ENCODE measurements around the gene RBM24. TPM values are rescaled to one million over a fixed set of nuclear protein-coding genes. Genes with fewer than 3 reads are reported as not detected.

RBM24 gene
- total RNA-seq = 1.2 TPM
- long read RNA-seq, partial matches to known transcripts = 0 of 1 reads
- long read RNA-seq, other reads (novel, unspliced or antisense) = 0 of 1 reads

- TF ChIP-seq, protein P1, sequence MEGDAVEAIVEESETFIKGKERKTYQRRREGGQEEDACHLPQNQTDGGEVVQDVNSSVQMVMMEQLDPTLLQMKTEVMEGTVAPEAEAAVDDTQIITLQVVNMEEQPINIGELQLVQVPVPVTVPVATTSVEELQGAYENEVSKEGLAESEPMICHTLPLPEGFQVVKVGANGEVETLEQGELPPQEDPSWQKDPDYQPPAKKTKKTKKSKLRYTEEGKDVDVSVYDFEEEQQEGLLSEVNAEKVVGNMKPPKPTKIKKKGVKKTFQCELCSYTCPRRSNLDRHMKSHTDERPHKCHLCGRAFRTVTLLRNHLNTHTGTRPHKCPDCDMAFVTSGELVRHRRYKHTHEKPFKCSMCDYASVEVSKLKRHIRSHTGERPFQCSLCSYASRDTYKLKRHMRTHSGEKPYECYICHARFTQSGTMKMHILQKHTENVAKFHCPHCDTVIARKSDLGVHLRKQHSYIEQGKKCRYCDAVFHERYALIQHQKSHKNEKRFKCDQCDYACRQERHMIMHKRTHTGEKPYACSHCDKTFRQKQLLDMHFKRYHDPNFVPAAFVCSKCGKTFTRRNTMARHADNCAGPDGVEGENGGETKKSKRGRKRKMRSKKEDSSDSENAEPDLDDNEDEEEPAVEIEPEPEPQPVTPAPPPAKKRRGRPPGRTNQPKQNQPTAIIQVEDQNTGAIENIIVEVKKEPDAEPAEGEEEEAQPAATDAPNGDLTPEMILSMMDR (IDR thresholded peaks at IDR 0.05) = no peak
- intact Hi-C loops (cut with DNase I) = no loop called here
Measured at GRCh38 chr6:17281100-17281496, at the start of gene RBM24. RBM24 (plus strand) TSS chr6:17281361; CDS start chr6:17281582, 221 bp downstream.

DNA sequence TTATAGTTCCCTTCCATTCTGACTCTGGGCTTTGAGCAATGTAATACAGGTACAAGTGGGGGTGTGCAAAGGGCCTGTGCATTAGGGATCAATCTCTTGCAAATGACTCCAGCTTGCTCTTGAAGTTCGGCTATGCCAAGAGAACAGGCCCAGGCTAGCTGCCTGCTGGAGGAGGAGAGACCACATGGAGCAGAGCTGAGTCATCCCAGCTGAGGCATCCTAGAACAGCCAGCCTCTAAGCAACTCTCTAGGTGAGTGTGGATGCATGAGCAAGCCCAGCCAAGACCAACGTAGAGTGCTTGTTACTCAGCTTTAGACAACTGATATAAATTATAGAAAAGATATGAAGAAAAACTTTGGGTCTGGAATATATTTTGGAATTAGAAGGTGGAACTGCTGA, 47.6 kb upstream of the RBM24 start:
- TF ChIP-seq, protein P1 (IDR thresholded peaks at IDR 0.05) = no peak
- Histone ChIP-seq H3K27ac (no peak overlapping the region), H3K27me3 (ENCODE audit: low read depth) (no peaks in the 10 kb centered on the region), H3K9me3 (no peaks in the 10 kb centered on the region), H3K36me3 (no peaks in the 10 kb centered on the region), H3K4me1 (no peaks in the 10 kb centered on the region), H3K4me3 (no peak overlapping the region)
- ATAC-seq (no peak), DNase-seq (no peak)
- intact Hi-C loops (cut with DNase I) = no loop called here

More at GRCh38 chr6:17281100-17281496, at the start of gene RBM24:
- H3K36me3 ChIP-seq = no peaks in the 10 kb centered on the region
- no peaks in the 10 kb centered on the region for H3K9me3 ChIP-seq
- H3K27ac ChIP-seq = no peak within 1 kb of the TSS
- peak within 1 kb of the TSS; percentile 68 for H3K4me3 ChIP-seq
- ATAC-seq (peak; percentile 75 to 80), DNase-seq (peak; percentile 70)
- H3K27me3 ChIP-seq (ENCODE audit: low read depth) = peaks cover 29% of the 10 kb centered on the region
- H3K4me1 ChIP-seq = peaks cover 9% of the 10 kb centered on the region

GRCh38 chr6:17237246-17237645, 43.9 kb upstream of the RBM24 start:
- H3K27me3 ChIP-seq (ENCODE audit: low read depth) = no peaks in the 10 kb centered on the region
- no peak overlapping the region for H3K4me3 ChIP-seq
- ATAC-seq (no peak), DNase-seq (no peak)
- intact Hi-C loops (cut with DNase I) = no loop called here
- no peaks in the 10 kb centered on the region for H3K9me3 ChIP-seq
- H3K36me3 ChIP-seq = no peaks in the 10 kb centered on the region
- no peak overlapping the region for H3K27ac ChIP-seq
- H3K4me1 ChIP-seq = no peaks in the 10 kb centered on the region
- TF ChIP-seq, protein P1 (IDR thresholded peaks at IDR 0.05) = no peak

DNA sequence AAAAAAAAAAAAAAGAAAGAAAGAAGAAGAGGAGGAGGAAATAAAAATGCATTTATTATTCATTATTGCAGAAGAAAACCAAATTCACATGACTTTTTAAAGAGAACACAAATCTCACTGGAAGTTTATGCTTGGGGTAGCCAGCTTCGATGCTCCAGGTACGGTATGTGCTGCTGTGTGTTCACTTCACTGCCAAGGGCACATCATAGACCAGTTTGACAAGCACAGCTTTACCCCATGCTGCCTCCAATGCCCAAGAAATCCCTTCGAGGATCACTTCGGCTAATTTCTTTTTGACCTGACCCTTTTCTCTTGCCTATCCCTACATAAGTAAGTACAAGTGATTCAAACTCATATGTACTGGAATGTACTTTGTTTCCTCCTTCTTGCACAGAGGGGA, 41.9 kb upstream of the RBM24 start:
- TF ChIP-seq, protein P1 (IDR thresholded peaks at IDR 0.05) = no peak
- Histone ChIP-seq H3K27ac (no peak overlapping the region), H3K36me3 (no peaks in the 10 kb centered on the region), H3K27me3 (ENCODE audit: low read depth) (no peaks in the 10 kb centered on the region), H3K4me3 (no peak overlapping the region), H3K9me3 (no peaks in the 10 kb centered on the region), H3K4me1 (no peaks in the 10 kb centered on the region)
- intact Hi-C loops (cut with DNase I) = no loop called here
- DNase-seq (no peak), ATAC-seq (no peak)

GRCh38 chr6:17240803-17241500, 40.2 kb upstream of the RBM24 start:
- Histone ChIP-seq H3K27ac (no peak overlapping the region), H3K4me1 (no peaks in the 10 kb centered on the region), H3K27me3 (ENCODE audit: low read depth) (no peaks in the 10 kb centered on the region), H3K4me3 (no peak overlapping the region), H3K9me3 (no peaks in the 10 kb centered on the region), H3K36me3 (no peaks in the 10 kb centered on the region)
- DNase-seq (no peak), ATAC-seq (no peak)
- intact Hi-C loops (cut with DNase I) = no loop called here
- TF ChIP-seq, protein P1 (IDR thresholded peaks at IDR 0.05) = no peak
